ENCODE measurements around the gene PFDN5. TPM values are rescaled to one million over a fixed set of nuclear protein-coding genes. Genes with fewer than 3 reads are reported as not detected.
A peak's percentile ranks its signal among the peaks of the same experiment; 100 is the strongest.

The PFDN5 gene
- total and polyA plus RNA-seq, 10 of the 15 experiments (the other 5 are each of a cell fraction or from before 2014, with no cell fraction given) = 300 to 1,596 (median 495) TPM

- no peak for TF ChIP-seq REST (IDR thresholded peaks at IDR 0.05; ENCODE audit: low read depth, low read length)
Measured at GRCh38 chr12:53313996-53314395, 18.7 kb downstream of the PFDN5 start (continued).

GRCh38 chr12:53320352-53321195 lies 25.2 kb downstream of the PFDN5 start:
- ChIA-PET RAD21 (ENCODE audit: unreplicated experiment) (interaction anchor here (0.6 to 5.2 kb wide), 33 partner anchors 12 to 355 kb away, joined by 3 to 43 read pairs (median 5); partner anchors contain the start of genes ATP5MC2, ESPL1, MAP3K12 and MYG1), SMC1A (ENCODE audit: uncharacterized antibody, unreplicated experiment) (interaction anchor here (0.6 to 9.8 kb wide), 36 partner anchors 18 to 1092 kb away, joined by 3 to 123 read pairs (median 4); partner anchors contain the start of genes ESPL1, ITGB7, MYG1 and PFDN5)
- WGBS (ENCODE audit: insufficient coverage, insufficient replicate concordance, low lambda C conversion rate, missing lambda C conversion rate) = 45% methylated on average over 10 of the region's 10 CpGs
- TF ChIP-seq SP1 (IDR thresholded peaks at IDR 0.05; ENCODE audit: low read depth, low read length) (no peak), NFYA (IDR thresholded peaks at IDR 0.05; ENCODE audit: borderline replicate concordance, low read depth, low read length) (no peak), SUPT20H (IDR thresholded peaks at IDR 0.05; ENCODE audit: borderline replicate concordance, control insufficient read depth, low read depth, low read length) (no peak), ZBTB40 (IDR thresholded peaks at IDR 0.05; ENCODE audit: borderline replicate concordance) (no peak), RBBP5 (conservative IDR thresholded peaks at IDR 0.05) (no peak), MEF2B (IDR thresholded peaks at IDR 0.05; ENCODE audit: partially characterized antibody, poor library complexity, severe bottlenecking) (no peak), ZNF384 (IDR thresholded peaks at IDR 0.05; ENCODE audit: borderline replicate concordance, low read depth, low read length) (no peak), MLLT1 (IDR thresholded peaks at IDR 0.05) (peak; percentile 70; the same call in 1 of the 2 replicates), ZNF207 (IDR thresholded peaks at IDR 0.05; ENCODE audit: borderline replicate concordance) (no peak)

More at GRCh38 chr12:53320352-53321195, 25.2 kb downstream of the PFDN5 start:
- FAIRE-seq = no peak
- H3K4me3 ChIP-seq = peak overlapping the region; percentile 82
- H3K4me1 ChIP-seq (ENCODE audit: control insufficient read depth, insufficient read depth, low read length) = peaks cover 17% of the 10 kb centered on the region
- H3K79me2 ChIP-seq (ENCODE audit: control insufficient read depth, insufficient read depth, low read length) = peaks cover 9% of the 10 kb centered on the region
- intact Hi-C loops (cut with micrococcal nuclease; ENCODE audit: unreplicated experiment) = loop anchor here (1.0 kb wide), 2 partner anchors 25 to 161 kb away; partner anchors contain the start of gene PFDN5
- POLR2A ChIA-PET = interaction anchor here (0.5 to 6.2 kb wide), 12 partner anchors 9 to 269 kb away, joined by 3 to 42 read pairs (median 5); partner anchors contain the start of genes ESPL1, ITGB7, MYG1 and PFDN5
- H4K20me1 ChIP-seq (ENCODE audit: control insufficient read depth, insufficient read depth) = no peaks in the 10 kb centered on the region
- no peaks in the 10 kb centered on the region for H3K9me3 ChIP-seq (replicated peaks; ENCODE audit: control insufficient read depth, insufficient read depth, low read length)
- peak overlapping the region; percentile 95 for H3K27ac ChIP-seq (ENCODE audit: control insufficient read depth, insufficient read depth)
- peak overlapping the region; percentile 99 for H2AFZ ChIP-seq (ENCODE audit: control insufficient read depth, low read depth, low read length)
- no peak for DNase-seq (ENCODE audit: low read depth, low spot score)
- CTCF ChIA-PET = interaction anchor here (0.6 to 15.1 kb wide), 51 partner anchors 9 to 319 kb away, joined by 3 to 240 read pairs (median 5); partner anchors contain the start of genes AMHR2, ESPL1, ITGB7 and MAP3K12
- H3K27me3 ChIP-seq (replicated peaks in 1 of 2; ENCODE audit: control insufficient read depth in 2 of 2, insufficient read depth in 2 of 2, low read length in 1 of 2) = no peaks in the 10 kb centered on the region
- BruUV-seq (replicated peaks) = TSS peak; percentile 94
- H3K9ac ChIP-seq (ENCODE audit: control insufficient read depth, insufficient read depth, low read length) = peak overlapping the region; percentile 91
- in situ Hi-C loops (cut with MboI) = no loop called here
- no peak for ATAC-seq
- H3K4me2 ChIP-seq (ENCODE audit: control insufficient read depth, insufficient read depth) = peak overlapping the region; percentile 95
- peaks cover 0 to under 1% of the 10 kb centered on the region in 2 experiments; a peak in 3 of 4 replicates for H3K36me3 ChIP-seq (ENCODE audit: control insufficient read depth in 2 of 2, insufficient read depth in 2 of 2, low read length in 1 of 2)

All from GM12878 (cell line).